ENCODE measurements around the gene MPP3.
A peak's percentile ranks its signal among the peaks of the same experiment; 100 is the strongest.

Gene MPP3

DNA sequence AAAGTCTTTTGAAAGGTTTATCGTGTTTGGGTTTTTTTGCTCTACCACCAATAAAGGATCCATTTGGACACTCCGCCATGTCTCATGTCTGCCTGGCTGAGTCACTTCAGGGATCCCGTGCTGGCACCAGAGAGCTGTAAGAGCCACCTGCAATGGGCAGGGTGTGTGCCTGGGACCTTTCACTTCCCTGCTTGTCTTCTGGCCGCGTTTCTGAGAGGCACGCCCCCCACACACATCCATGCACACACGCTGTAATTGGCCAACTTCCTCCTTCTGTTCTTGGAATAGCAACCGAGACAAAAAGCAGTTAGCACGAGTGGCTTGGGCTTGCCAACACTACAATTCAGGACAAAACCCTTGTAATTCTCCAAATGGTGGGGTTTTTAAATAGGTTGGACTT lies 64.6 kb downstream of the MPP3 start:
- no peak for DNase-seq

DNA sequence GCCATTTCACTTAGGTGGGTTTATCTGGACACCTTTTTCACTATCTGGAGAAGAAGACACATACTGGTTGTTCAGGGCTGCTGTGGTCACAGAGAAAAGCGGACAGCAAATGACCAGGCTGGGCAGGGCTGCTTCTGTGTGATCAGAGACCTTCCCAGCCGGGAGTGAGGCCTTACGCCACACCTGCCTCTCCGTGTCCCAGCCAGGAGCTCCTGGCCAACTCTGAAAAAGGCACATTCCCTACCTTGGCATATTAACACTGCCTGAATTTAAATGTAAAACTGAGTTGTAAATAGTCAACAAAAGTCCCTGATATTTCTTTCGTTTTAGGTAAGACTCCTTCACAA lies 65.3 kb downstream of the MPP3 start:
- DNase-seq, result no peak

DNA sequence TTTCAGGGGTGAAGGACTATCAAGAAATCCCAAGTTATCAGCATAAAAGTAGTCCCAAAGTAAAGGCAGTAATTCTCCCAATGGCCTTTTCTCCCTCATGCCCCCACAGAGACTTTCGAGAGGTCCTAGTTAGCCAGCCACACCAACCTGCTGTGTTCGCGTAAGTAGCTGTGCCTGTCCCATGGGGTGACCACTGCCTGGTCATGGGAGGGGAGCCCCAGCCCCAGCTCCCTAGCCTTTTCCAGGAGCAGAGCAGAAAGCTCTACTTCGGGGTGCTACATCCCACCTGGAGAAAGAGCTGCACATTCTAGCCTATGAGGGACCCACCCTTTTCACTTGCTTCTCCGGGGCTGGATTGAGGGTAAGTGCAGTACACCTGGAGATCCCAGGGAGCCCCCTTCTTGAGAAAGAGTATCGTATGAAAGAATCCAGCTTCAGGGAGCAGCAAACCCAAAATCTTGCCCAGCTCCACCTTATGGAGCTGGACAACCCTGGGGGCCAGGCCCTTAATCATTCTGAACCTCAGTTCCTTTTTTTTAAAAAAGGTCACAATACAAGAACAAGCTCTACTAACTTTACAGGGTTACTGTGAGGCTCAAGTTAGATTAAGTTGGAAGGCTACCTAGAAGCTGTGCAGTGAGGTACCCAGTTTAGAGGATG lies 65.8 kb downstream of the MPP3 start:
- DNase-seq, result no peak

DNA sequence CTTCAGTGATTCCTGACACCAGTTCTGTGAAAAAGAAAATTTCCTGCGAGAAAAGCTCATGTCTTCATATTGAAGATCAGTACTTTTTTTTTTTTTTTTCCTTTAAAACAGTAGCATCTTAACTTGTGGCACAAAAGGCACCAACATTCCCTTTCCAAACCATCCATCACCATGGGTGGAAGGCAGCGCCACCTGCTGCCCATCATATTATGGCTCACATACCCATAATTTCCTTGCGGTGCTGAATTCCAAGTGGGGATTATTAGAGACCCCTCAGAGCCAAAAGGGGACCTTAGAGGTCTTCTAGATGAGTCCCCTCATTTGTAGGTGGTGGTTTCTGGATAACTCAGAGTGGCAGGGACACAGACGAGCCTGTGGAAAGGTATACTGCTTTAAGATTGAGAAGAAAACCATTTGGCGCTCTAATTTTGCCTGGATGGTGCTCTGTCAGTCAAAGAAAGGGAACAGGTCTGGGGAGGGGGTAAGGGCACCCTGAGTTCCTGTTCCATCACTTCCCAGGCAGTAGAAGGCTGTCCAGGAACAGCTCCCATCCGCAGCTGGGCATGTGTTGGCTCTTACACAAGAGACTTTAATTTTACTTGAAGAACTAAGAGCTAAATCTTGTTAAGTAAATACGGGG lies 66.4 kb downstream of the MPP3 start:
- no peak for DNase-seq

DNA sequence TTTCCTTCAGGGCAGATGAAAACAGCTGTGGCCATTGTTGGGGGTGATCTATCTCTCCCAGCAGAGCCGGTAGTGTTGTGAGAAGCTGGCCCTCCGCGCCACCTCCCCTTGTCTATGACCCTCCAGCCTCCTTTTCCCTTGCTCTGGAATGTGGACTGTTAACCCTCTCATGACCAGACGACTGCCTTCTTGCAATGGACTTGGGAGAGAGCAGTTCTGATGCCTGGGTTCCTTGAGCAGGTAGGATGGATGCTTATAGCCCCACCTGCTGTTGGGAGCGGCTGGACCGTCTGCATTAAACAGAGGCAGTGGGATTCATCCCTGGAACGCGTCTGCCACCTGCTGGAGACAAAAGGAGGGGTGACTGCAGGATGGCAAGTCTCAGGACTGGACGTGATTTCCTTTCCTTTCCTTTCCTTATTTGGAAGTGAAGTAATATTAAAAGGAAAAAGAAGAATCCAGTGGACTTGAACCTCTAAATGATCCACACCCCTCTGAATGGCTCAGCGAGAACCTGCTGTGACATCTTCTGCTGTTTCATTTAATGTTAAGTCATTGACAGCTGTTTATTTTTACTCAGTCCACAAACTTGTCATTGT lies 72.6 kb downstream of the MPP3 start:
- peak; percentile 60 for DNase-seq

DNA sequence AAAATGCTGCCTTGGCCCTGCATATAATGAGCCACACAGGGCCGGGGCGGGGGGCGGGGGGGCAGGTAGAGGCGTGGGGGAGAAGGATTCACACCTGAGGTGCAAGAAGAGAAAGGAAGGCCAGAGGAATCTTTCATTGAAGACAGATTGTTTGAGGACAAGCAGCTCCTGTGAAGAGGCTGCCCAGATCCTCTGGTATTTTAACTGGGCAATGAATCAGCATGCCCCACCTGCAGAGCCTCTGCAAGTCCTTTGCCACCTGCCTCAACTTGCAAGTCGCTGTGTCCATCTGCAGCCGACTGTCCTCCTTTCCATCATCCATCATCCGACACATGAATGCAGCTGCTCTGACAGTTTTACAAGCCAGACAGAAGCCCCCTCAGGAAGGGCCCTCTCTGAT lies 73.1 kb downstream of the MPP3 start:
- DNase-seq, result no peak

DNA sequence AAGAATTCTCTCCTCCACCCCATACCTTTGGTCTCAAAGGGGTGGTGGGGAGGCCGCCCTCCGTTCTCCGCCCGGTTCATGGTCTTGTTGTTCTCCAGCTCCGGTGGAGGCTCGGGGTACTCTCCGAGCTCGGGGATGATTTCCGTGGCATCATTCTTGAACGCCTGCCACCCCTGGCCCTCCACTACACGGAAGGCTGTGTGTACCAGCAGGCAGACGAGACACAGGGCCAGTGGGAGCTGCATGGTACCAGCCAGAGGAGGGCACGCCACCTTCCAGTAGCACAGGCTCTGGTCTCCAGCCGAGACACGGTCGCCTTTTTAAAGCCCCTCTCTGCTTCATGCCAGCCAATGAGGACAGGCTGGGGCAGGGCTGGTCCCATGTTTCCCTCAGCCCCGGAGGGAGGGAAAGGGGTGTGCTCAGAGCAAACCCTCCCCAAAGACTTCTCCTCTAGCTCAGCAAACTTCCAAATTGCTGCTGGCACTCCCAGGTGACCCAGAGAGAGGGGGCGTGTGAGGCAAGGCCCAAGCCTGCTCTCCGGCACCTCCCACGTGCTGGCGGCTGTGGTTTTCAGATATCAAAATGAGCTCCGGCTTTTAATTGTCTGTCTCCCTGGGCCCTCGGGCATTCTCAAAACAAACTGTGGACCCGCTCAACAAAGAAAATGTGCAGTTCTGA lies 74.3 kb downstream of the MPP3 start, which contains the start of gene SOST:
SOST (minus strand) TSS at position 295 of the 678 bp plus-strand sequence; CDS start at position 245, 50 bp downstream.
- DNase-seq, result no peak

DNA sequence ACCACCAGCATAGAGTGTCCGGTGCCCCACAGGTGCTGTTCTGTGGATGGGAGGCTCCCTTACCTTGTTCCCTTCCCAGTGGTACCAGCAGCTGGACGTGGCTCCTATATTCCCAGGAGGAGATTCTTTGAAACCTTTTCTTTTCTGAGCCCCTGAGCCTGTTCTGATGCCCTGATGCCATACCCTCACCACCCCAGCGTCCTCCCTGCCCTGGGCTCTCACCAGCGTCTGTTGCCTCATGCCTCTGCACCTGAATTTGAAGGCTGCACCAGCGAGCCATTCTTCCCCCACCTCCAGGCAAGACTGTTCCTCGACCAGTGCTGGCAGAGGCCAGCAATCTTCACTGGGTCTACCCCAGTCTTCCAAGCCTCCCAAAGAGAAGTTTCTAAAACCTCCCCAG lies 74.9 kb downstream of the MPP3 start:
- DNase-seq, result no peak

DNA sequence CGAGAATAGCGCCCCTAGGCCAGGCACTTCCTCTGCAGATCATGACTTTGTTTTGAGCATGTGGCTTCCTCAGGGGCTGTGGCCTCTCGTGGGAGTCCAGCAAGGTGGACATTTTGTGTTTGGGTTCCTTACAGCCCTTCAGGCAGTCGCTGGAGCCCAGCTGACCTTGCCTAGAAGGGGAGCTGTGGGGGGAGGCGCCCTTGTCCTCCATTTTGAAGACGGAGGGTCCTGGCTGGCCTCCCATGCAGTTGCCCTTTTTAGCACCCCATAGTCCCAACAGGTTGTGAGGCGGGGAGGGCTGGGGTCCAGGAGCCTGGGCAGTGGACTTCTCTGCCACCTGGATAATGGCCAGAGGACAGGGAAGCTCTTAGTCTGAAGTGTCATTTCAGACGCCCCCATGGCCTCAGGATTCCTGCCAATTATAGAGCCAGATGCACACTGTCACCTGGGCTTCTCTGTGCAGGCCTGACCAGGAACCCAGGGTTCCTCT lies 75.7 kb downstream of the MPP3 start:
- DNase-seq, result no peak

DNA sequence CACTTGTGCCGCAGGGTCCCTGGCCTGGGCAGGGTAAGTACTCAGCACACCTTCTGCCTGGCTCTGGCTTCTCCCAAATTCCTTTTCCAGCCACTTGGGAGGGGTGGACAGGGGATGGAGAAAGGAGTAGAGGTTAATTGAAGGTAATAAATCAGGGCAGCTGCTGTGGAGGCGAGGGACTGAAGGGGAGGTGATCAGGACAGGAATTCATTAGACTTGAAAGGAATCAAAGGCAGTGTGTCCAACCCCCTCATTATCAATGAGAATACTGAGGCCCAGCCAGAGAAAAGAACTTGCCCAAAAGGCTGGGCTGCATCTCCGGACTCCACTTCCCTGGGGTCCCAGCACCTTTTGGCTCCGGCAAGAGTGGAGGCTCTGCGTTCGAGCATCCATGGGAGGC lies 76.7 kb downstream of the MPP3 start:
- DNase-seq, result no peak

DNA sequence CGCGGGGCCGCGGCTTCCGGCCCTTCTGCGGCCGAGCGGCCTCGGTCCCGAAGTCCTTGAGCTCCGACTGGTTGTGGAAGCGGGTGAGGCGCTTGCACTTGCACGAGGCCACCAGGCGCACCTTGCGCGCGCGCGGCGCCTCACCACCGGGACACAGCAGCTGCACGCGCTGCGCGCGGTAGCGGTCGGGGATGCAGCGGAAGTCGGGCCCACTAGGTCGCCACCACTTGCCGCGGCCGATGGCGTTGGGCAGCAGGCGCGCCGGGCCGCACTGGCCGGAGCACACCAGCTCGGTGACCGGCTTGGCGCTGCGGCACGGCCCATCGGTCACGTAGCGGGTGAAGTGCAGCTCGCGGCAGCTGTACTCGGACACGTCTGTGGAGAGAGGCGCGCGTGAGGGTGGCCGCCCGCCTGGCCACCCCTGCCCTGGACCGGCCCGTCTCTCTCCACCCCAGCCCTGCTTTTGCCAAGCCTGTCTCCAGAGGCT lies 77.5 kb downstream of the MPP3 start:
- DNase-seq, result no peak

DNA sequence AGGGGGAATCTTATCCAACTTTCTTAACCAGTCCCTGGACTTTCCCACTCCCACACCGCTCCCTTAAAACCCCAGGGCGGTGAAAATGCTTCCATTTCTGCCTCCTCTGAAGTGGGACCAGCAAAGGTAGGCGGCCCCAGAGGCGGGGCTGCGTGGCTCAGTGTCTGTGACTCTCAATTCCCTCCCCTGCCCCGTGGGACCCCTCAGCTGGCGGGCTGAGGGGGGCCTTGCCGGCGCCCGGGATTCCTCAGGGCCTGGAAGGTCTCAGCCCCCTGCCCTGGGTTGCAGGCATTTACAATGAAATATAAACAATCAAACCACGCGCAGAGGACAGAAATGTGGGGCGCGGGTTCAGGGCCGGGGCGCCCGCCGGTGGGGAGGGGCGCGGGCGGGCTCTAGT lies 78.0 kb downstream of the MPP3 start:
- DNase-seq, result no peak

DNA sequence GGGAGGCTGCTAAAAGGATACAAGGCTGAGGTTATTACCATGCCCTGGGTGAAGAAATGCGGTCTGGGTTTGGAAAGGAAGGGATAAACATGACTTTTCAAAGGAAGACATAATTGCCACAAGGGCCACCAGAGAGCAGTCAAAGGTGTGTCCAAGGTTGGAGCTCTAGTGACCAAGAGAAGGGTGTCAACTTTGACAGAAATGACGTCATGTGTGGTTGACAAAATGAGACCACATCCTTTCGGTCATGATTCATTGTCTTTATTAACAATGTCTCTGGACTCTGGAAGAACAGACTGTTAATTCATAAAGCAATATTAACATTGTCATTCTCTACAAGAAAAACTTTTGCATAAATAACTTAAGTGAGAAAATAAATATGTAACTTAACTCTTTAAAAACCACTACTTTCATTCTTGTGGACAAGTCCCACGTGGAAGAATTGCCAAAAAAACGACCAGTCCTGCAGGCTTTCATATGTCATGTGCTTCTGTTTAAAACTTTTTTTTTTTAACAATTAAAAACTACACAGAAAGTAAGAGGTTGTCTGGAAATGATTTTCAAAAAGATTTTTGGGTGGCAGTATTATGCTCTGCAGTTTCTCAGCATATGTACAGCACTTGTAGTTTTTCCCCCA lies 79.3 kb downstream of the MPP3 start:
- no peak for DNase-seq
